ENCODE measurements around the gene RYR1.

RYR1 gene

DNA sequence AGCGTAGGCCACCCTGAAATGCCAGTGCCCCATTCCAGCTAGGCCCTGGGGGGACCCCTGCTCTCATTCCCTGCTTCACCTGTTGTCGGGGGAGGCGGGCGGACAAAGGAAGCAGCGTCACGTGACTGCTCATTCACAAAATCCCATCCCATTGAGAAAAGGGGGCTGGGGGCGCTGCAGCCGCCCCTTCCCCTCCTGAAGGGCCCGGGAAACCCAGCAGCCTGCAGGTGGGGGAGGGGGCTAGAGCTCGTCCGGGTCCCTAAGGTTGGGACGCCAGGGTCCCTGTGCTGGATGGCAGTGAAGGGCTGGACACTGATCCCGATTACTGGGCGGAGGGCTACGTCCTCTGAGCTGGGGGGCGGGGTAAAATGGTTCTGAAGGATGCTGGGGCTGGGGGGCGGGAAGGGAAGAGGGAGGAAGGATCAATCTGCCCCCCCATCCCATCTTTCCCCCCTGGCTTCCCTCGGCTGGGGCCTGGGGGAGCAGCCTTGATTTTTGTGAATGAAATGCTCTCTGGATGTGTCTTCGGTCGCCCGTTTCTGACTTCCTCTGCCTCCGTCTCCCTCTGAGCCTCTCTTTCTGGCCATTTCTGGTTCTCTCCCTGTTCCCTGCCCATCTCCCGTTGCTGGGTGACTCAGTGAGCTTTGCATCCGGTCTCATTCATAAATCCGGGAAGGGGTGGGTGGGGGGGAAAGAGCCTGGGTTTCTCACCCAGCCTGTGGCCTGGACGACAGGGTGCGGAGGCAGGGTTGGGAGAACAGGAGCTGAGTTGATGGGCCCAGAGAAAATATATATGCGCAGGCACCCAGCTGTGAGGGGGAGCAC lies 44.2 kb upstream of the RYR1 start:
- peaks cover 7% of the 10 kb centered on the region for H3K27me3 ChIP-seq (ENCODE audit: control insufficient read depth, insufficient read depth, low read length)
- peak overlapping the region; percentile 93 for H3K4me3 ChIP-seq (ENCODE audit: low read depth, low read length)
- H3K9me3 ChIP-seq (ENCODE audit: control insufficient read depth, insufficient read depth, low read length): no peaks in the 10 kb centered on the region
- H3K4me1 ChIP-seq (ENCODE audit: control insufficient read depth, insufficient read depth, low read length): peaks cover 15% of the 10 kb centered on the region
- H3K36me3 ChIP-seq (ENCODE audit: control insufficient read depth, insufficient read depth, low read length): peaks cover 11% of the 10 kb centered on the region
- H3K27ac ChIP-seq (ENCODE audit: low read depth, low read length): peak overlapping the region; percentile 91
- H3K9ac ChIP-seq (ENCODE audit: low read depth, low read length): peak overlapping the region; percentile 77

DNA sequence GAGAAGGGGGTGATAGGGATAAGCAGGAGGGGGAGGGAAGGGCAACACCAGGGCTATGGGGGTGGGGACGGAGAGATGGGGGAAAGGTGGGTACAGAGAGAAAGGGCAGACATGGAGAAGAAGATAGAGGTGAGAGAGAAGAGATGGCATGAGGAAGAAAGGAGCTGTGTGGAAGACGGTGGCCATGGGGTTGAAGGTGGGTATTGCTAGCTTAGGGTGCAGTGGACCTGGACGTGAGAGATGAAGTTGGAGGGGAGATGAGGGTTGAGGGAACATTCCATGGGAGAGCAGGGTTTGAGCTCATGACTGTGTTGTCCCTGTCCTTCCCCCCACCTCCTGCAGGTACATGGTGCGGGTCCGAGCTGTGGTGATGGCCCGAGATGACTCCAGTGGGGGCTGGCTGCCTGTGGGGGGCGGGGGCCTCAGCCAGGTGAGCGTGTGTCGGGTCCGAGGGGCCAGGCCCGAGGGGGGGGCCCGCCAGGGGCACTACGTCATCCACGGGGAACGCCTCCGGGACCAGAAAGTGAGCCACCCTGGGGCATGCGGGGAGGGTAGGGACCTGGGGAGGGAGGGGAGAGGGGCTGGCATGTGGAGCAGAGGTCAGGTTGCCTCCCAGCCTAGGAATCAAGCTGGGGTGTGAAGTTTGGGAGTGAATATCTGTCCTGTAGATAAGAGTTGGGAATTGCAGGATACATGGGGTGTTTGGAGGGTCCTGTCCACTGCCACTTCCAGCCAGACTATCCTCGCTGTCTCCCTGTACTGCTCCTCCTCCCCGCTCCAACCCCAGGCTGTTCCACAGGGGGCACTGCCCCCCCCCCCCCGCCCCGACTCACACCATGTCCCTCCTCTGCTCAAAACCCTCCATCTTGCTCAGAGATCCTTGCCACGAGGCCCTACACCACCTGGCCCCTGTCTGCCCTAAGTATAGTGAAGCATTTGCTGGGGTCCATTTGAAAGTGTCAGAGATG lies 43.2 kb upstream of the RYR1 start:
- Histone ChIP-seq H3K27me3 (ENCODE audit: control insufficient read depth, insufficient read depth, low read length) (peaks cover 13% of the 10 kb centered on the region), H3K36me3 (ENCODE audit: control insufficient read depth, insufficient read depth, low read length) (peaks cover 11% of the 10 kb centered on the region), H3K9me3 (ENCODE audit: control insufficient read depth, insufficient read depth, low read length) (no peaks in the 10 kb centered on the region), H3K27ac (ENCODE audit: low read depth, low read length) (peak overlapping the region; percentile 91), H3K9ac (ENCODE audit: low read depth, low read length) (no peak overlapping the region), H3K4me3 (ENCODE audit: low read depth, low read length) (peak overlapping the region; percentile 93), H3K4me1 (ENCODE audit: control insufficient read depth, insufficient read depth, low read length) (peaks cover 18% of the 10 kb centered on the region)

DNA sequence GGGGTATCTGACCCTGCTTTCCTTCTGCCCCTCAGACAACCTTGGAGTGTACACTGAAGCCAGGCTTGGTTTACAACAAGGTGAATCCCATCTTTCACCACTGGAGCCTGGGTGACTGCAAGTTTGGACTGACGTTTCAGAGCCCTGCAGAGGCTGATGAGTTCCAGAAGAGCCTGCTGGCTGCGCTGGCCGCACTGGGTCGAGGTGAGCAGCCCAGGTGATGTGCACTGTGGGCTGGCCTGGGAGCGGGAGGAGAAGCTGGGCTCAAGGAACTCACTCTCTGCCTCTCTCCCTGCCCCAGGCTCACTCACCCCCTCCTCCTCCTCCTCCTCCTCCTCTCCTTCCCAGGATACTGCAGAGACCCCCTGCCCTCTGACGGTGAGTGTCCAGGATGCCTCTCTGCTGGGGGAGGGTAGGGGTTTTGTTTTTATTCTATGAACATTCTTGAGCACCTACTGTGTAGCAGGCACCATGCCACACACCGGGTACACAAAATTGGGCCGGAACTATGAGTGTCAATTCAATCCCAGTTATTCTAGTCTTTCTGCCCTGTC lies 41.5 kb upstream of the RYR1 start:
- Histone ChIP-seq H3K27me3 (ENCODE audit: control insufficient read depth, insufficient read depth, low read length) (peaks cover 23% of the 10 kb centered on the region), H3K4me3 (ENCODE audit: low read depth, low read length) (no peak overlapping the region), H3K36me3 (ENCODE audit: control insufficient read depth, insufficient read depth, low read length) (peaks cover 11% of the 10 kb centered on the region), H3K9ac (ENCODE audit: low read depth, low read length) (no peak overlapping the region), H3K27ac (ENCODE audit: low read depth, low read length) (no peak overlapping the region), H3K9me3 (ENCODE audit: control insufficient read depth, insufficient read depth, low read length) (no peaks in the 10 kb centered on the region), H3K4me1 (ENCODE audit: control insufficient read depth, insufficient read depth, low read length) (peaks cover 10% of the 10 kb centered on the region)

DNA sequence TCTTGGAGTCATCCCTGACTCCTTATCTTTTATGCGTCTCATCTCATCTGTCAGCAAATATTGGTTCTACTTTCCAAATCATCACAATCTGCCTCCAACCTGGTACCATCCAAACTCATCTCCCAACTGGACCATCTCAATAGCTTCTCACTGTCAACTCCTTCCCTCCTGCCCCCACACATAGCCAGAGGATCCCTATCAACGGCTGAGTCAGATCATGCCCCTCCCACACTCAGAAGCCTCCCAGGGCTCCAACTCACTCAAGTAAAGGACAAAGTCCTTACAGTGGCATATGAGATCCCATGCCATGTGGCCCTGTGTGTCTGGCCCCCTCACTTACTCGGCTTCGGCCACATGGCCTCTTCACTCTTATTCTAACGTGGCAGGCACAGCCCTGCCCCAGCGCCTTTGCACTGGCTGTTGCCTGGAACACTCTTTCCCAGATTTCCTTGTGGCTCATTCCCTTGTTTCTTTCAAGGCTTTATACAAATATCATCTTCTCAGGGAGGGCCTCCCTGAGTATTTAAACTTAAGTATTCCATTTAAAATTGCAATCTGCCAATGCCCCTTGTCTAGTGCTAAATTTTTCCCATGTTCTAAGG lies 40.7 kb upstream of the RYR1 start:
- H3K4me3 ChIP-seq (ENCODE audit: low read depth, low read length): no peak overlapping the region
- peaks cover 11% of the 10 kb centered on the region for H3K36me3 ChIP-seq (ENCODE audit: control insufficient read depth, insufficient read depth, low read length)
- H3K9ac ChIP-seq (ENCODE audit: low read depth, low read length): no peak overlapping the region
- H3K27me3 ChIP-seq (ENCODE audit: control insufficient read depth, insufficient read depth, low read length): peaks cover 32% of the 10 kb centered on the region
- H3K4me1 ChIP-seq (ENCODE audit: control insufficient read depth, insufficient read depth, low read length): peaks cover 10% of the 10 kb centered on the region
- H3K27ac ChIP-seq (ENCODE audit: low read depth, low read length): no peak overlapping the region
- H3K9me3 ChIP-seq (ENCODE audit: control insufficient read depth, insufficient read depth, low read length): no peaks in the 10 kb centered on the region

DNA sequence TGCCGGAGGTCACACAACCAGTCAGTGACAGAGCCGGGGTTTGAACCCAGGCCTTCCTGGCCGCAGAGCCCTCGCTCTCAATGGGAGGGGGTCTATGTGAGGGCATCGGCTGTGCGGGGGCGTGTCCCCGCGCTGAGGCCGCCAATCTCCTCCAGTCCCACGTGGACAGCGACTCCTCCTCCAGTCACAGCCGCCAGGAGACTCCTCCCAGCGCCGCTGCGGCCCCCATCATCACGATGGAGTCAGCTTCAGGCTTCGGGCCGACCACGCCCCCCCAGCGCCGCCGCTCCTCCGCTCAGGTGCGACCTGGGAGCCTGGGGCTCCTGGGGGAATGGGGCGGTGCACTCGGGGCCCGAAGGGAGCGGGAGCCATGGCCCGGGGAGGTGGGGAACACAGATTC lies 39.0 kb upstream of the RYR1 start:
- Histone ChIP-seq H3K9me3 (ENCODE audit: control insufficient read depth, insufficient read depth, low read length) (no peaks in the 10 kb centered on the region), H3K4me1 (ENCODE audit: control insufficient read depth, insufficient read depth, low read length) (peaks cover 10% of the 10 kb centered on the region), H3K4me3 (ENCODE audit: low read depth, low read length) (peak overlapping the region; percentile 51), H3K27me3 (ENCODE audit: control insufficient read depth, insufficient read depth, low read length) (peaks cover 46% of the 10 kb centered on the region), H3K36me3 (ENCODE audit: control insufficient read depth, insufficient read depth, low read length) (peaks cover 11% of the 10 kb centered on the region), H3K27ac (ENCODE audit: low read depth, low read length) (no peak overlapping the region), H3K9ac (ENCODE audit: low read depth, low read length) (no peak overlapping the region)

DNA sequence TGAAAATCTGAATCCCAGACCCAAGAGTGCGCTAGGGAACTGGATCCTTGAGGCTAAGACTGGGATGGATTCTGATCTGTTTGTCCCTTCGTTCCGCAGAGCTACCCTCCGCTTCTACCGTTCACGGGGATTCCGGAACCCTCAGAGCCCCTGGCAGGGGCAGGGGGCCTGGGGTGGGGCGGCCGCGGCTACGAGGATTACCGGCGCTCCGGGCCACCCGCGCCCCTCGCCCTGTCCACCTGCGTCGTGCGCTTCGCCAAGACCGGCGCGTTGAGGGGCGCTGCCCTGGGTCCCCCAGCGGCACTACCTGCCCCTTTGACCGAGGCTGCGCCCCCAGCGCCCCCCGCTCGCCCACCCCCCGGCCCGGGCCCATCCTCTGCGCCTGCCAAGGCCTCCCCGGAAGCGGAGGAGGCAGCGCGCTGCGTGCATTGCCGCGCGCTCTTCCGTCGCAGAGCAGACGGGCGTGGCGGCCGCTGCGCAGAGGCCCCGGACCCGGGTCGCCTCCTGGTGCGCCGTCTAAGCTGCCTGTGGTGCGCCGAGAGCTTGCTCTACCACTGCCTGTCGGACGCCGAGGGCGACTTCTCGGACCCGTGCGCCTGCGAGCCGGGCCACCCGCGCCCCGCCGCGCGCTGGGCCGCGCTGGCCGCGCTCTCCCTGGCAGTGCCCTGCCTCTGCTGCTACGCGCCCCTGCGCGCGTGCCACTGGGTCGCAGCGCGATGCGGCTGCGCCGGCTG lies 37.9 kb upstream of the RYR1 start:
- Histone ChIP-seq H3K27ac (ENCODE audit: low read depth, low read length) (no peak overlapping the region), H3K9ac (ENCODE audit: low read depth, low read length) (no peak overlapping the region), H3K9me3 (ENCODE audit: control insufficient read depth, insufficient read depth, low read length) (no peaks in the 10 kb centered on the region), H3K4me3 (ENCODE audit: low read depth, low read length) (peak overlapping the region; percentile 51), H3K4me1 (ENCODE audit: control insufficient read depth, insufficient read depth, low read length) (peaks cover 10% of the 10 kb centered on the region), H3K36me3 (ENCODE audit: control insufficient read depth, insufficient read depth, low read length) (peaks cover 11% of the 10 kb centered on the region), H3K27me3 (ENCODE audit: control insufficient read depth, insufficient read depth, low read length) (peaks cover 56% of the 10 kb centered on the region)

DNA sequence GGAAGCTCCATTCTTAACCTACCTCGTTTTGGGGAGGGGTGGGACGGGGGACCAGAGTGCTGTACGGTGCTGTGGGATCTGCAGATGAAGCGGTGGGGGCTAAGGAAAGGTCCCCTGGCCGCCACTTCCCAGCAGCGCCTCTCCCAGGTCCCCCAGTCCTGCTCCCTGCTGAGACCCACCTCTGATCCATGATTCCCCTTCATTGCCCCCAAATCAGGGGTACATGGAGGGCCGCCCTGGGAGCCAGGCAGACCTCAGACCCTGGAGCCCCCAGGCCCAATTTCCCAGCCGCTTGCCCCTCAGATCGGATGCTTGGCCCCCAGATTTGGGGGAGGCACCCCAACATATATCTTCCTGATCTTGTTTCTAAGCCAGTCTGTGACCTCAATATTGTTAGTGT lies 34.4 kb upstream of the RYR1 start:
- Histone ChIP-seq H3K27me3 (ENCODE audit: control insufficient read depth, insufficient read depth, low read length) (peaks cover 70% of the 10 kb centered on the region), H3K9ac (ENCODE audit: low read depth, low read length) (no peak overlapping the region), H3K4me1 (ENCODE audit: control insufficient read depth, insufficient read depth, low read length) (peaks cover 4% of the 10 kb centered on the region; the same call in 1 of the 2 replicates), H3K27ac (ENCODE audit: low read depth, low read length) (no peak overlapping the region), H3K4me3 (ENCODE audit: low read depth, low read length) (no peak overlapping the region), H3K36me3 (ENCODE audit: control insufficient read depth, insufficient read depth, low read length) (no peaks in the 10 kb centered on the region), H3K9me3 (ENCODE audit: control insufficient read depth, insufficient read depth, low read length) (no peaks in the 10 kb centered on the region)

DNA sequence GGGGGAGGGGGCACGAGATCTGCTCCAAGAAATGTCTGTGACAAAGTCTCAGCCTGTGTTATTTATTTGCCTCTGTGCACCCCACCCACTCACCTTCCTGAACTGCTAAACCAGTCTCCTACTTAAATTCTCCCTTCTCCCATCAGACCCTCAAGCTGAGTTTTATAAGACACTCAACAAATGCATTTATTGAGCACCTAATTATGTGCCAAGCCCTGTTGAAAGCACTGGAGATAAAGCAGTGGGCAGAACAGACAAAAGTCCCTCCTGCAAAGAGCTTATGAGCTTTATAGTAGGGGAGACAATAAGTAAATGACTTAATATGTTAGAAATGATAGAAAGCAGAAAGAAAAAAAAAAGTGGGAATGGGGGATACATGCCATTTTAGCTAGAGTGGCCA lies 34.0 kb upstream of the RYR1 start:
- no peak overlapping the region for H3K9ac ChIP-seq (ENCODE audit: low read depth, low read length)
- H3K9me3 ChIP-seq (ENCODE audit: control insufficient read depth, insufficient read depth, low read length): no peaks in the 10 kb centered on the region
- H3K27ac ChIP-seq (ENCODE audit: low read depth, low read length): no peak overlapping the region
- peaks cover 4% of the 10 kb centered on the region; the same call in 1 of the 2 replicates for H3K4me1 ChIP-seq (ENCODE audit: control insufficient read depth, insufficient read depth, low read length)
- no peaks in the 10 kb centered on the region for H3K36me3 ChIP-seq (ENCODE audit: control insufficient read depth, insufficient read depth, low read length)
- H3K27me3 ChIP-seq (ENCODE audit: control insufficient read depth, insufficient read depth, low read length): peaks cover 70% of the 10 kb centered on the region
- H3K4me3 ChIP-seq (ENCODE audit: low read depth, low read length): no peak overlapping the region

DNA sequence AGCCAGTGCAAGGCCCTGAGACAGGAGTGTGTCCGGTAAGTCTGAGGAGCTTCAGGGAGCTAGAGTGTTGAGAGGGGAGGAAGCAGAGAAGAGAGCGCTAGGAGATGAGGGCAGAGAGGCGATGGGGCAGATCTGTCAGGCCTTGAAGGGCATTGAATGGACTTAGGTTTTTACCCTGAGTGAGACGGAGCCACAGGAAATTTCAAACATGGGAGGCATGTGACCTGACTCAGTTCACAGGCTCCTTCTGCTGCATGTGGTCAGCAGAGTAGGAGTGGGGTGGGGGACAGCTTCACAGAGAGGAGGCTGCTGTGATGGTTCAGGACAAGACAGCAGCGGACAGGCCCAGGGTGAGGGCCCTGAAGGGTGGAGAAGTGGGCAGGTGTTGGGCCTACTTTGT lies 33.1 kb upstream of the RYR1 start:
- Histone ChIP-seq H3K4me1 (ENCODE audit: control insufficient read depth, insufficient read depth, low read length) (no peaks in the 10 kb centered on the region), H3K4me3 (ENCODE audit: low read depth, low read length) (no peak overlapping the region), H3K36me3 (ENCODE audit: control insufficient read depth, insufficient read depth, low read length) (no peaks in the 10 kb centered on the region), H3K27ac (ENCODE audit: low read depth, low read length) (no peak overlapping the region), H3K27me3 (ENCODE audit: control insufficient read depth, insufficient read depth, low read length) (peaks cover 62% of the 10 kb centered on the region), H3K9me3 (ENCODE audit: control insufficient read depth, insufficient read depth, low read length) (no peaks in the 10 kb centered on the region), H3K9ac (ENCODE audit: low read depth, low read length) (no peak overlapping the region)

DNA sequence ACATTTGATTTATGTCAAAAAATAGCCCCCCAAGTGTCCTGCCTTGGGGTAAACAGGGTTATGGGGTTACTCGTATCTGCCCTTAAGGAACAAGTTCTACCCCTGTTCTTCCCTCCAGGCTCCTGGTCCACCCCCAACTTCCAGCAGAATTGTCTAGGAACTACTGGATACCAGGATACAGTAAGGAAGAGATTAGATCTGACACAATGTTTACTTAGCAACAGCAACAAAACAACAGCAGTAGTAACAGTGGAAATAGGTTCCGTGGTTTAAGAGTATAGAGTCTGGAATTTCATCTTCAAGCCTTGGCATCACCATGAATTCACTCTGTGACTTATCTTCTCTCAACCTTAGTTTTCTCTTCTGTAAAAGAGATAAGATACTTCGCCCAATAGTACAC lies 32.3 kb upstream of the RYR1 start:
- Histone ChIP-seq H3K9me3 (ENCODE audit: control insufficient read depth, insufficient read depth, low read length) (no peaks in the 10 kb centered on the region), H3K27ac (ENCODE audit: low read depth, low read length) (no peak overlapping the region), H3K9ac (ENCODE audit: low read depth, low read length) (no peak overlapping the region), H3K27me3 (ENCODE audit: control insufficient read depth, insufficient read depth, low read length) (peaks cover 55% of the 10 kb centered on the region), H3K4me3 (ENCODE audit: low read depth, low read length) (no peak overlapping the region), H3K36me3 (ENCODE audit: control insufficient read depth, insufficient read depth, low read length) (no peaks in the 10 kb centered on the region), H3K4me1 (ENCODE audit: control insufficient read depth, insufficient read depth, low read length) (no peaks in the 10 kb centered on the region)
